Lower leg skin (tissue), 4 donors: ENCODE data around the gene OSBP. TPM values are rescaled to one million over a fixed set of nuclear protein-coding genes. Genes with fewer than 3 reads are reported as not detected.

Experiments
- DNase-seq, 2 donors: peaks; one replicate each; pipeline ENCODE4 v3.0.0-alpha.2; 2019; ENCODE audit warnings: low spot score in 2 of 2
- H3K4me3 ChIP-seq: fragments of 200-600 bp; sonication (generic); 2 replicates; pipeline ENCODE4 v1.5.1; 2017; ENCODE audit warnings: mild to moderate bottlenecking, low read depth; ENCODE audit not compliant: poor library complexity, severe bottlenecking
- POLR2A ChIP-seq, 2 donors: fragments of 450-650 bp; IDR thresholded peaks; one replicate each; pipeline ENCODE4 v1.6.1; 2016 to 2017; ENCODE audit warnings: antibody characterized with exemption in 2 of 2, mild to moderate bottlenecking in 1 of 2, moderate library complexity in 1 of 2
- WGBS, 2 donors: methylation state at CpG; one replicate each; pipeline ENCODE4 v1.1.5; 2018; 5-methylcytosine and 5-hydroxymethylcytosine counted together
- intact Hi-C: fragments of 100-400 bp; cut with DNase I; formaldehyde crosslinking; loops from one replicate; pipeline ENCODE4 v1.15.0; 2023; ENCODE audit warnings: low total_unique reads
- total RNA-seq, 4 donors: library from RNA; depleted of rRNA; stranded (reverse); fragments of >200 nt; gene quantifications; one replicate each; pipeline ENCODE4 v1.1.0, GENCODE V29; 2016
- TF ChIP-seq, protein P1 (sequence below), 3 donors: fragments of 450-650 bp; IDR thresholded peaks; one replicate each; pipeline ENCODE4 v1.5.1; 2016; ENCODE audit warnings: antibody characterized with exemption in 3 of 3, mild to moderate bottlenecking in 3 of 3, moderate library complexity in 2 of 3

The OSBP gene
- total RNA-seq, 4 donors from 2014 or later = 42.4 to 52.9 (median 43.8) TPM

DNA sequence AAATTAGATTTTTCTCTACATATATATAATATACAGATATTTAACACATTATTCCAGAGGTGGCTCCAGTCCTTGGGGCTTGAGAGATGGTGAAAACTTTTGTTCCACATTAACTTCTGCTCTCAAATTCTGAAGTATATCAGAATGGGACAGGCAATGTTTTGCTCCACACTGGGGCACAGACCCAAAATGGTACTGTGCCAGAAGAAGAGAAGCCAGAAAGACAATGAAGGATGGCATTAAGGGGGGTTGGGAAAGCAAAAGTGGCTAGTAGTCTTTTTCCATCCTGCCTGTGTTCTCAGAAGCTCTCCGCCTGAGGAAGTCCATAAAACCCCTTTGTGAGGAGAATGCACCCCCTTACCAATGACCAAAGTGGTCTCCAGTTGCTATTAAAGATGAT is 40.1 kb downstream of the OSBP start:
- TF ChIP-seq, protein P1, sequence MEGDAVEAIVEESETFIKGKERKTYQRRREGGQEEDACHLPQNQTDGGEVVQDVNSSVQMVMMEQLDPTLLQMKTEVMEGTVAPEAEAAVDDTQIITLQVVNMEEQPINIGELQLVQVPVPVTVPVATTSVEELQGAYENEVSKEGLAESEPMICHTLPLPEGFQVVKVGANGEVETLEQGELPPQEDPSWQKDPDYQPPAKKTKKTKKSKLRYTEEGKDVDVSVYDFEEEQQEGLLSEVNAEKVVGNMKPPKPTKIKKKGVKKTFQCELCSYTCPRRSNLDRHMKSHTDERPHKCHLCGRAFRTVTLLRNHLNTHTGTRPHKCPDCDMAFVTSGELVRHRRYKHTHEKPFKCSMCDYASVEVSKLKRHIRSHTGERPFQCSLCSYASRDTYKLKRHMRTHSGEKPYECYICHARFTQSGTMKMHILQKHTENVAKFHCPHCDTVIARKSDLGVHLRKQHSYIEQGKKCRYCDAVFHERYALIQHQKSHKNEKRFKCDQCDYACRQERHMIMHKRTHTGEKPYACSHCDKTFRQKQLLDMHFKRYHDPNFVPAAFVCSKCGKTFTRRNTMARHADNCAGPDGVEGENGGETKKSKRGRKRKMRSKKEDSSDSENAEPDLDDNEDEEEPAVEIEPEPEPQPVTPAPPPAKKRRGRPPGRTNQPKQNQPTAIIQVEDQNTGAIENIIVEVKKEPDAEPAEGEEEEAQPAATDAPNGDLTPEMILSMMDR (IDR thresholded peaks at IDR 0.05) = no peak
- no peak for TF ChIP-seq POLR2A (IDR thresholded peaks at IDR 0.05)
- DNase-seq = no peak
- intact Hi-C loops = no loop called here
- no peak overlapping the region for H3K4me3 ChIP-seq
- WGBS, 2 donors = 94 to 100% methylated on average over 1 of the region's 1 CpG

DNA sequence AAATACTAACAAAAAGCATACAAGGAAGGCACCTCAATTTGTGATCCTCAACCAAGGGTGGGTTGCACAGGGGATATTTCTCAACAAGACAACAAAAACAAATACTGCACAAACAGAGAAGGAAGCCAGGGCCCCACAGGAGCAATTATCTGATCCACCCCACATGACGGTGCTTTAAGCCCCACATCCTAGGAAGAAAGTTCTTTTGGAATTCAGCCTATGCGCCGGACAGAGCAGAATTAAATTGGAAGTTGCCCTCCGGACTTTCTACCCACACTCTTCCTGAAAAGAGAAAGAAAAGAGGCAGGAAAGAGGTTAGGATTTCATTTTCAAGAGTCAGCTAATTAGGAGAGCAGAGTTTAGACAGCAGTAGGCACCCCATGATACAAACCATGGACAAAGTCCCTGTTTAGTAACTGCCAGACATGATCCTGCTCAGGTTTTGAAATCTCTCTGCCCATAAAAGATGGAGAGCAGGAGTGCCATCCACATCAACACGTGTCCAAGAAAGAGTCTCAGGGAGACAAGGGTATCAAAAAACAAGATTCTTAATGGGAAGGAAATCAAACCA is 40.6 kb downstream of the OSBP start:
- TF ChIP-seq POLR2A (IDR thresholded peaks at IDR 0.05) = no peak
- TF ChIP-seq, protein P1 (IDR thresholded peaks at IDR 0.05) = no peak
- intact Hi-C loops = no loop called here
- DNase-seq = no peak
- H3K4me3 ChIP-seq = no peak overlapping the region
- 68 to 76% methylated on average over 5 of the region's 5 CpGs for WGBS, 2 donors

DNA sequence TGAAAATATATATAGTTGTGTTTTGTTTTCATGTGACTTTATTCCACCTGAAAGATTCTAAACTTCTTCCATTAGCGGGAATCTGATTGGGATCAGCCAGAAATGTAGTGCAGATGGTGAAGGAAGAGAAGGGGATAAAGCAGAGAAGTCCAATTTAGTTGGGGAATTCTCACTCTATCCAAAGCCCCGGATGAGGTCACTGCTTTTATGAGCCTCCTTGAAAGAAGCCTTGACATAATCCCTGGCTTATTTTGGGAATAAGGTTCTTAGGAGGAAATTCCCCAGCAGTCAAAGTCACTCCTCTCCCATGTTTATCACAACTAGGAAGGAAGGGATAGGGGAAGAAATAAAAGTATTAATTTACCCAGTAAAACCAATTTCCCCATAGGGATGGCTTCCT is 41.1 kb downstream of the OSBP start:
- 60 to 70% methylated on average over 2 of the region's 2 CpGs for WGBS, 2 donors
- no peak for DNase-seq
- intact Hi-C loops = no loop called here
- no peak overlapping the region for H3K4me3 ChIP-seq
- TF ChIP-seq, protein P1 (IDR thresholded peaks at IDR 0.05) = no peak
- TF ChIP-seq POLR2A (IDR thresholded peaks at IDR 0.05) = no peak

DNA sequence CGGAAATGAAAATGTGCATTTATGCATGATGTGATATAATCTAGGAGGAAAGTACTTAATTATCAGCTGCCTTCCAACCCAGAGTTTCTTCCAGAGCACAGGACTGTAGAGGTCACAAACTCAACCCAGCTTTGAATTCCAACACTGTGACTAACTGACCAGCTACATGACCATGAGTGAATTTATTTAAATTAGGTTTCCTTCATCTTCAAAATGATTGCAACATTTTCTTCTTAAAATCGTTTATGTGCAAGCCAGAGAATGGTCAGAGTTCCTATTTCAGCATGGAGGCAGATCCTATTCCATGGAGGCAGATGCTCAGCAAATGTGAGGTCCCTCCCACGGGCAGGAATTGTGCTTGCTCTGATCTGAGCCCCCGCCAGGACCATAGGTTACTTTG is 42.4 kb downstream of the OSBP start:
- H3K4me3 ChIP-seq = no peak overlapping the region
- DNase-seq = no peak
- TF ChIP-seq, protein P1 (IDR thresholded peaks at IDR 0.05) = no peak
- no peak for TF ChIP-seq POLR2A (IDR thresholded peaks at IDR 0.05)
- intact Hi-C loops = no loop called here
- 53 to 58% methylated on average over 4 of the region's 4 CpGs for WGBS, 2 donors

DNA sequence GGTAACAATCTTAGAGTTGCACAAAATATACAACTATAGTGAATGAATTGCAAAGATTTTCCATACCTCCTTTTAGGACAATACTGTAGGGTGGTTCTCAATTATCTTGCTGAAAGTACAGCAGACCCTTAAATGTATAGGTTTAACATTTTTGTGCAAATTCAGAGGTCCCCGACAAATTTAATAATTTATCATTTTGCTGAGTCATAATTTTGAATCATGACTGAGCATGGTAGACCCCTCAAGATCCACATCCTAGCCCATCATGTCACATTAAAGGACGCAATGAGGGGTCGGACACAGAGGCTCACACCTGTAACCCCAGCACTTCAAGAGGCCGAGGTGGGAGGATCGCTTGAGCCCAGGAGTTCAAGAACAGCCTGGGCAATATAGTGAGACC is 43.5 kb downstream of the OSBP start:
- no peak for DNase-seq
- intact Hi-C loops = no loop called here
- no peak overlapping the region for H3K4me3 ChIP-seq
- TF ChIP-seq, protein P1 (IDR thresholded peaks at IDR 0.05) = no peak
- 96 to 98% methylated on average over 5 of the region's 5 CpGs for WGBS, 2 donors

DNA sequence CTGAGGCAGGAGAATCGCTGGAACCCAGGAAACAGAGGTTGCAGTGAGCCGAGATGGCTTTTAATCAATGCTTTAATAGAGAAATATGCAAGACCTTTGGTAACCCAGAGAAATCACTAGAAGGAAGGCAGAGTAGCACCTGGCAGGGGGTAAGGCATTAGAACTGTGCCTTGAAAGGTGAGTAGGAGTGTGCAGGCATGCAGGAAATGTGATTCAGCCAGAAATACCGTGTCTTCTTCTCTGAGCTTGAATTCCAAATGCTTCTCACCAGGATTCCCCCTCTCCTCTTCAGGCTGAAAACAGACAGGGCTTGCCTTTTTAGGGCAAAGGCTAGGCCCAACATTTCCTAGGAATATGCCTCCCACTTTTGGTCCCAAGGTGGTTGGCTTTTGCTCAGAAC is 53.3 kb downstream of the OSBP start:
- WGBS, 2 donors = 83 to 89% methylated on average over 3 of the region's 3 CpGs
- DNase-seq = no peak
- intact Hi-C loops = no loop called here
- no peak overlapping the region for H3K4me3 ChIP-seq
- TF ChIP-seq, protein P1 (IDR thresholded peaks at IDR 0.05) = no peak
- no peak for TF ChIP-seq POLR2A (IDR thresholded peaks at IDR 0.05)
